H1 (cell line): ENCODE results near the gene OR8K1.

ENCODE experiments used
- CHD2 ChIP-seq: IDR thresholded peaks from 2 replicates; pipeline ENCODE4 v1.6.1; 2012; ENCODE audit warnings: low read length, improper control_type of control experiment
- CREB1 ChIP-seq: IDR thresholded peaks from 2 replicates; pipeline ENCODE4 v1.6.1; 2012; ENCODE audit warnings: inconsistent platforms
- EP300 ChIP-seq, 2 experiments: IDR thresholded peaks; 1 replicate in 1 of 2; 2 replicates in 1 of 2; pipeline ENCODE4 v1.6.1; 2011 to 2012; ENCODE audit warnings: low read depth in 2 of 2, low read length in 2 of 2, mild to moderate bottlenecking in 2 of 2, borderline replicate concordance in 1 of 2, inconsistent platforms in 1 of 2, moderate library complexity in 1 of 2
- EZH2 ChIP-seq: fragments of 200-600 bp; sonication (generic); IDR thresholded peaks from 2 replicates; pipeline ENCODE4 v1.7.1; 2012; ENCODE audit warnings: low read depth, mild to moderate bottlenecking, moderate library complexity, low read length, inconsistent platforms; ENCODE audit not compliant: severe bottlenecking
- JUN ChIP-seq: IDR thresholded peaks from 2 replicates; pipeline ENCODE4 v1.6.1; 2011; ENCODE audit warnings: low read depth, mild to moderate bottlenecking, improper control_type of control experiment, low read length
- JUND ChIP-seq: IDR thresholded peaks from 2 replicates; pipeline ENCODE4 v1.6.1; 2011; ENCODE audit warnings: mild to moderate bottlenecking, improper control_type of control experiment, low read length
- NRF1 ChIP-seq: IDR thresholded peaks from 2 replicates; pipeline ENCODE4 v1.6.1; 2011; ENCODE audit warnings: mild to moderate bottlenecking, low read depth, low read length, improper control_type of control experiment
- SP1 ChIP-seq: IDR thresholded peaks from 2 replicates; pipeline ENCODE4 v1.6.1; 2011; ENCODE audit warnings: low read depth, low read length
- SRF ChIP-seq: IDR thresholded peaks from 2 replicates; pipeline ENCODE4 v1.6.1; 2011; ENCODE audit warnings: mild to moderate bottlenecking, low read depth, low read length, moderate library complexity
- TEAD4 ChIP-seq: IDR thresholded peaks from 2 replicates; pipeline ENCODE4 v1.6.1; 2012; ENCODE audit warnings: low read depth, low read length, inconsistent platforms, mixed read lengths
- YY1 ChIP-seq: IDR thresholded peaks from 2 replicates; pipeline ENCODE4 v1.6.1; 2011; ENCODE audit warnings: low read depth, mild to moderate bottlenecking, low read length
- TF ChIP-seq, protein P1 (sequence below), 3 experiments: IDR thresholded peaks; 1 replicate in 2 of 3; 2 replicates in 1 of 3; pipeline versions ENCODE4 v1.5.1 to v1.6.1; 2011; ENCODE audit warnings: low read length in 3 of 3, mild to moderate bottlenecking in 3 of 3, inconsistent platforms in 2 of 3, low read depth in 1 of 3, moderate library complexity in 1 of 3; ENCODE audit not compliant: insufficient read depth in 1 of 3; ENCODE audit errors: control extremely low read depth in 1 of 3

- no peak for TF ChIP-seq EZH2
- TF ChIP-seq, protein P1, sequence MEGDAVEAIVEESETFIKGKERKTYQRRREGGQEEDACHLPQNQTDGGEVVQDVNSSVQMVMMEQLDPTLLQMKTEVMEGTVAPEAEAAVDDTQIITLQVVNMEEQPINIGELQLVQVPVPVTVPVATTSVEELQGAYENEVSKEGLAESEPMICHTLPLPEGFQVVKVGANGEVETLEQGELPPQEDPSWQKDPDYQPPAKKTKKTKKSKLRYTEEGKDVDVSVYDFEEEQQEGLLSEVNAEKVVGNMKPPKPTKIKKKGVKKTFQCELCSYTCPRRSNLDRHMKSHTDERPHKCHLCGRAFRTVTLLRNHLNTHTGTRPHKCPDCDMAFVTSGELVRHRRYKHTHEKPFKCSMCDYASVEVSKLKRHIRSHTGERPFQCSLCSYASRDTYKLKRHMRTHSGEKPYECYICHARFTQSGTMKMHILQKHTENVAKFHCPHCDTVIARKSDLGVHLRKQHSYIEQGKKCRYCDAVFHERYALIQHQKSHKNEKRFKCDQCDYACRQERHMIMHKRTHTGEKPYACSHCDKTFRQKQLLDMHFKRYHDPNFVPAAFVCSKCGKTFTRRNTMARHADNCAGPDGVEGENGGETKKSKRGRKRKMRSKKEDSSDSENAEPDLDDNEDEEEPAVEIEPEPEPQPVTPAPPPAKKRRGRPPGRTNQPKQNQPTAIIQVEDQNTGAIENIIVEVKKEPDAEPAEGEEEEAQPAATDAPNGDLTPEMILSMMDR (IDR thresholded peaks at IDR 0.05; ENCODE audit: control extremely low read depth in 1 of 3, insufficient read depth in 1 of 3, low read depth in 1 of 3, low read length in 3 of 3): peak in 2 of 3 experiments; percentile 34 to 55; a peak in 3 of 4 replicates
- TF ChIP-seq TEAD4: no peak
- no peak for TF ChIP-seq SRF
- no peak for TF ChIP-seq CHD2
- no peak for TF ChIP-seq SP1
- no peak for TF ChIP-seq JUND
- TF ChIP-seq CREB1: no peak
- no peak for TF ChIP-seq JUN
- TF ChIP-seq NRF1: no peak
- no peak for TF ChIP-seq EP300 (IDR thresholded peaks at IDR 0.05; ENCODE audit: borderline replicate concordance in 1 of 2, low read depth in 2 of 2, low read length in 2 of 2)
- TF ChIP-seq YY1: no peak
Measured at GRCh38 chr11:56396047-56396446, 50.2 kb downstream of the OR8K1 start.
